Endothelial cell of umbilical vein (primary cell): ENCODE data around the gene PCDH17.

Experiments used
- CTCF ChIP-seq, 2 donors: IDR thresholded peaks; 1 replicate in 1 of 2; 2 replicates in 1 of 2; pipeline ENCODE4 v1.5.1; 2011; ENCODE audit warnings: low read length in 2 of 2, mild to moderate bottlenecking in 2 of 2, moderate library complexity in 2 of 2, control low read depth in 1 of 2, inconsistent platforms in 1 of 2, low read depth in 1 of 2; ENCODE audit not compliant: insufficient read depth in 1 of 2; ENCODE audit errors: extremely low read depth in 1 of 2
- EZH2 ChIP-seq: IDR thresholded peaks from 2 replicates; pipeline ENCODE4 v1.6.1; 2012; ENCODE audit warnings: borderline replicate concordance, low read depth, mild to moderate bottlenecking, moderate library complexity, low read length, inconsistent platforms; ENCODE audit not compliant: severe bottlenecking
- POLR2A ChIP-seq: IDR thresholded peaks from 2 replicates; pipeline ENCODE4 v1.6.1; 2012; ENCODE audit warnings: low read depth, mild to moderate bottlenecking, control low read depth, low read length

DNA sequence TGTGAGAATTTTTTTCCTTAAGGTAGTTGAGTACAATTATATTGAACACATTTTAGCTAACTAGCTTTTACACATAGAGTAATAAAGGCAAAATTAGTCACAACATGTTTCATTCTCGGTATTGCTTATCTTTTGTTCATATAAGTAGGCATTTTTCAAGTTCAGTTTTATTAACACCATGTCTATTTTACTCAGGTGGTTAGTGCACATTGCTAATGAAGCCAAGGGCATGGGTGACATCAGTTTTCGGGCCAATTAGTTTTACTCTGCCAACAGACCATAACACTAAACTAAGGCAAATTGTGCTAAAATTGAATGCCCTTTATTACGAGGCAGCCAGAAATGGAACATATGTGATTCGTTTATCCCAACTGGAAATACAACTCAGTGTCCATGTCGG lies 19.6 kb upstream of the PCDH17 start:
- TF ChIP-seq CTCF (IDR thresholded peaks at IDR 0.05; ENCODE audit: extremely low read depth in 1 of 2, insufficient read depth in 1 of 2, low read depth in 1 of 2, low read length in 2 of 2), result no peak
- TF ChIP-seq POLR2A, result no peak
- TF ChIP-seq EZH2, result no peak
